NCI-H510A treated with DMSO at 0.1 percent for 48 hours (cell line): ENCODE measurements around the gene PTCHD1.

ENCODE experiments used
- DNase-seq: peaks from one replicate; lab custom pipeline; 2025; lab: John Stamatoyannopoulos, UW

Gene PTCHD1

DNA sequence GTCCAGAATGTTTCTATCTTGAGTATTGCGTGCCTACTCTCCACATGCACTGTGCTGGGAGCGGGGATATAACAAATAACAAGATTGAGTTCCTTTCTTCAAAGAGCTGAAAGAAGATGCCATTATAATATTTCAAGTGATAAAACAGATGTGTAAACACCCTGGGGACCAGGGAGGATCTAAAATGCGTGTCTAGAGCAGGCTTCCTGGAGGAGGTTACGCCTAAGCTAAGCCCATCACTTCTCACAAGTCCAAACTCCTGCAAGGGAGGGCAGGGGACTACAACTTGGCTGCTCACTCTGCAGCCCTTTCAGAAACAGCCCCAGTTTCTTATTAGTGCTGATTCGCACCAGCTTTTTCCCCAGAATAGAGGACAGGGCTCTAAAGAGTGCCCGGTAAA, 21.5 kb downstream of the PTCHD1 start:
- DNase-seq, result no peak

DNA sequence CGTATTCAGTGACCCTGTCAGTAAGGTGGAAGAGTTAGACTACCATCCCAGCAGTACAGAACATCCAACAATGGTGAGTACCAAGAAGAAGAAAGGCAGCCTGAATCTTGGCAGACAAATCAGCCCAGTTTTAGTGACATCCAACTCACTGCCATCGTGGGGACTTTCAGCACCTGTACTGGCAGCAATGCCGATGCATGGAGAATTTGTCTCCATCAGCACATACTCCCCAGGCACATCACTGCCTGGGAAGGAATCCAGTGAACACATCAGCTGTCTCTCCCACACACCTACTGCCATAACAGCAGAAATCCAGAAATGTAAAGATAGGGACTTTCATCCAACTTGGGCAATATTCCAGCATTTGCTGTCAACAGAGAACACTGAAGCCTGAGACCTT, 29.8 kb downstream of the PTCHD1 start:
- DNase-seq, result no peak

DNA sequence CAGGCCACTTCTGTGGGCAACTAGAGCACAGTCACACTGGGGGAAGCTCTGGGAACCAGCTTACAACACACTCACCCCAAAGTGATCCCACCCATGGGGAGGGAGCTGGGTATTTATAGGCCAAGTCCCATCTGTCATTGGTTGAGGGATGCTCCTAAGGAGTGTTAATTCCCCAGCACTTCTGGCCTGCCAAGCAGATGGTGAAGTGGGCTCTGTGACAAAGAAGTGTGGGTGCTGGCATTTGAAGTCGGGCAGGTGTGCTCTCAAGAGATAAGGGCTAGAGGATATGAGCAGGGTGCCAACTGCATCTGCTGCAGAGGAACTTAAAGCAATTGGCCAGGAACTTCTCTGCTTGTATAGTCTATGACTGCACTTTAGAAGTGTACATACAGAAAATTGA, 30.9 kb downstream of the PTCHD1 start:
- DNase-seq, result no peak

DNA sequence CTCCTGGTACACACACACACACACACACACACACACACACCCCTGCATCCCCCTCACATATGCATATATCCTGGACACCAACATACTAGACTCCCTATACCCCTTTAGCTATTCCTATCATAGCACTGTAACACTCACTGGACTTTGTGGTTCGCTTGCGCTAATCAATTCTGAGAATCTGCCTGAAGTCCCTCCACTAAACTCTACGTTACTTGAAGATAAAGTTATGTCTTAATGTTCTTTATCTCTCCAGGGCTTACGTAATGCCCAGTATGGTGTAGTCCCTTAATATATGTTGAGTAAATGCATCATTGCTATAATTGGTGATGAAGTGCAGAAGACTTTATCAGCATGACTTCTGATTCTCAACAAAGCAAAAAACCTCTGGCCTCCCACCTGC, 32.3 kb downstream of the PTCHD1 start:
- DNase-seq, result no peak

DNA sequence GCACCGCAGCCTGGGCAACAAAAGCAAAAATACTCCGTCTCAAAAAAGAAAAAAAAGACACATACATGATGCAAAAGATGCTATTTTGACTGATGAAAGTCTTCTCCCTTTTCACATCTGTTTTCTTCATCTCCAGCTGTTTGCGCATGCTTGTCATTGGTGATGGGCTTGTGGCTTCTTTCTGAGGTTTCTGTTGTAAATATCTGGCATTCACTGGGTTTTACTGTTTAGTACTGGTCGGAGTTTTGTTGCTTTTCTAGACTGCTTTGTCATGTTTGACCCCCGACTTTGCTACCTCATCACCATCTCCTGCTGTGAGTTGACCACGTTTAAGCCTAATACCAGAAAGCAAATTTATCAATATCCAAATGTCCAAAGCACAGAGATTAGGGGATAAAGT, 34.4 kb downstream of the PTCHD1 start:
- no peak for DNase-seq

DNA sequence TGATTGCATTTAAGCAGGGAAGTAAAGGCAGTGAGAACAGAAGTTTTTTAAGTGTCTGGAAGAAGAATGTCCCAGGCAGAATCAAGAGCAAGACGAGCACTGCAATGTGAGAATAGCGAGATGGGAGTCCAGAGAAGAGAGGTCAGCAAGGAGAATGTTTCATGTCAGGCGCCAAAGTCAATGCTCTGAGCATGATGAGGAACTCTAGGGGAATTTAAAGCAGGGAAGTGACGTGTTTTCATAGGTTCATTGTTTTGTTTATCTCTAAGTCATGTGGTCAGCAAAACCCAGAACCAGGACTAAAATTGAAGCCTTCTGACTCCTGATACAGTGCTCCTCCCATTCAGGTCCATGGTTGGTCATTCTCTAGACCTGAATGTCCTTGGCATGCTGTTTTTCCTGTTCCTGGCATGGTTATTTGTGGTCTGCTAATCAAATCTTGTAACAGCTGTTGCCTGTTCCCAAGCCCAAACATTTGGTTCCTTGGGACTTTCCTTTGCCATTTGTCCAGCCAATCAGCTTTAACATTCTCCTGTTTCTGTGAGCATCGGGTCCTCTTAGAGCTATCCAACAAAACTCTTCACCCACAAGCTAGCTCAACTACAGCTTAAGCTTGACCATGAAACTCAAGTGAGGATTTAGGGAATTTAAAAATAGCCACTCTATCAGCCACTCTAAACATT, 37.7 kb downstream of the PTCHD1 start:
- no peak for DNase-seq

DNA sequence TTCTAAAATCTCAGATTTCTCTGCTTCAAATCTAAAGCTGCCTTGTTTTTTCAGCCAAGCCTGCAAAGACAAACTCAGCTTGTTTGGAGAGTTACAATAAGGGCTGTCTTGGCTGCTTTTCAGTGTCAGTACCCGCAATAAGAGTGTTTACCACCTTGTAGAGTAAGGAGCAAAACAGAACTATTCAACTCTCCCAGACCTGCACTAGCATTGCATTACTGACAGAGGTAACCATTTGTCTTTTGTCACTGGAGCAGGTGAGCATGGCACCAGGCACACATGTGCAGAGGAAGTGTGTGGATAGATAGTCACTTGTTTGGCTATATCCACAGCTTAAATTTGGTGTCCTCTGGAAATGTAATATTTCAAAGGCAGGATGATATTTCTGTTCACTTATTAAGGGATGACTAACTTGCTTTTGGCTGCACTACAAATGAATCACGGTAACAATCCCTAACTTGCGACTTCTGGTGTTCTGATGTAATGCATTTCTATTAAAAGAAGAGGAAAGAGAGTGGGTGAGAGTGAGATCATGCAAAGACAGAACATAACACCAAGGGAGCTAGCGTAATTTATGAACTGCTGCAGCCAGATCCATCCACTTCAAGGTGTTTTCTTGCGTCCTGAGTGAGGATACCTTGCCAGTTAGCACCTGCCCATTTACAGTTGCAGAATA, 38.6 kb downstream of the PTCHD1 start:
- DNase-seq, result no peak

DNA sequence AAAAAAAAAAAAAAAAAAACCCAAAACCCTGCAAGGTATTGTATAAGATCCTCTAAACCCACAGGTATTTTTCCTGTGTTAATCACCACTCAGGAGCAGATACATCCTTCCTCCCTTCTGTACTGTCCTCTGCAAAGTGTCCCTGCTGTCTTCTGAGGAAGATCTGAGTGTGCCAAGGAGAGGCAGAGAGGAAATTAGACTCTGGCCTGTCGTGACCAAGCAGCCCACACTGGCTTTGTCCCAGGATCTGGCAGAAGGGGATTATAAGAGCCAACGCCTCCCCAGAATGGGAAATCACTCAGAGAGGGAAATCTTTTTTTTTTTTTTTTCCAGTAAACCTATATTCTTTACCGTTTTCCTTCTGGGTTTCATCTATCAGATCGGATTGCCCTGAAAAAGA, 39.6 kb downstream of the PTCHD1 start:
- no peak for DNase-seq

DNA sequence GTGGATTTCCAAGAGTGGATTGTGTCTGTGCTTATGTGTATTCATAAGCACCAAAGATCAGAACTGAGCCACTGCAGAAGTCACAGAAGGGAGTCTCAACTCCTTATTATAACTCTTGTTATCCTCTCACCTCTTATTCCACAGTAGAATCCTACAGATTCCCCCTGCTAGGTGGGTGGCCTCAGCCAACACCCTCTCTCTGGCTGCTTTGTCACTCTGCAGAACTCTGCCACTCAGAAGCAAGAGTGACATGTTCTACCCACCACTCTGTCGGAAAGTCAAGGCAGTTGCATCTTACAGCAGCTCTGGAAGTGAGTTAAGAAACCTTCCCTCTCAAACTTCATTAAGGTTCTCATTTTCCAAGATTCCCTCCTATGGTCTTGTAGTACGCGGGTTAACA, 41.9 kb downstream of the PTCHD1 start:
- no peak for DNase-seq

DNA sequence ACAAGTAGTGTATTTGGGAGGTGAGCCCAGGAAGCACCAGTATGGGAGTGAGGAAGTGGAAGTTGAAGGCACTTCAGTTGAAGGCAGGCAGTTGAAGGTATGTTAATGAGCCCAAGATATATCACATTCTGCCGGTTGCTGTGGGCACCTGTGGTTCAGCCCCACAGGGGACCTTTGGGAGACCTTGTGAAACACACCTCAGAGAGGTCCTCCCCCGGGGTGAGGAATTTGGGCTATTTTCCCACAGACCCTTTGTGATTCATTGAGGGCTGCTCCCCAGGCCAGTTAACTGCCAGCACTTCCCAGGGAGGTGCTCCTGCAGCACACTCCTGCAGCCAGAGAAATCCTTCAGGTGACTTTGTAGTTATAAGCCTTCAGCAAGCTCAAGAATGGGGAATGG, 45.9 kb downstream of the PTCHD1 start:
- no peak for DNase-seq

DNA sequence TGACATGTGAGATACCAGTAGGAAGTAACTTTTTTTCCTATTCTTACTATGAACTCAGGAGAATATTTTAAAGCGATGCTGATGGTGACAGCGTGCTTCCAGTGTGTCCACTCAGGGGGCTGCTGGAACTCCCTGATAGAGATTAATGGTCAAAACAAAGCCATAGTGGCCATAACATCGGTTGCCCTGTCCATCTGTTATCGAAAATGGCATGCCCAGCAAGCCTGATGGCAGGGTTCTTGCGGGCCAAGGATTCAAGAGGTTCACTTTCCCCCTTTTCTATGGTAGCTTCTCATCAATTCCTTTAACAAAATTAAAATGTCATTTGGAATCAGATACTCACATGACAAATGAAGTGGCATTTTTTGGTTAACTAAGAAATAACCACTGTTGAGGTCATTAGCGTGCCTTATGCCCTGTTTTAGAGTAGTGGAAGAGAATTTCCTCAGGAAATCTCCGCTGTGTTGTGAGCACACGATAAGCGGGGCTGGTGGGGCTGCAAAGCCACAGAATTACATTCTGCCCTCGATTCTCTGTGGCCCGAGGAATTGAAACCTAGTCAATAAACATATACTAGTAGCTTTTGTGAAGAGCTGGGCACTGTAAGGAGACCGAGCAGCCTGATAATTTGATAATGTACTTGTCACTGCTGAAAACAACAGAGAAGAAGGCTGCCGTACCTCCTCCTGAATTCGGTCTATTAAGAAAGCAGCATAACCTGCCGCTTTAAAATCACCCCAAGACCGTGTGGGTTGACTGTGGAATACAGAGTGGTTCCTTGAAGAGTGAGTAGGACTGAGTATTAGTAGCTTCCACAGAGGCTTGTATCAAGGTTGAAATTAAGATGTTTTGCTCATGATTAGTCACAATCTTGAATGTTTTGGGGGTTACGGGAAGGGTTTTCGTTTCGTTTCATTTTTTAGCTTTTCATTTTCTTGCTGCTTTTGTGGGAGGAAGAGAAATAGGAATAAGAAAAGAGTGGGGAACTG, 46.7 kb downstream of the PTCHD1 start:
- no peak for DNase-seq

DNA sequence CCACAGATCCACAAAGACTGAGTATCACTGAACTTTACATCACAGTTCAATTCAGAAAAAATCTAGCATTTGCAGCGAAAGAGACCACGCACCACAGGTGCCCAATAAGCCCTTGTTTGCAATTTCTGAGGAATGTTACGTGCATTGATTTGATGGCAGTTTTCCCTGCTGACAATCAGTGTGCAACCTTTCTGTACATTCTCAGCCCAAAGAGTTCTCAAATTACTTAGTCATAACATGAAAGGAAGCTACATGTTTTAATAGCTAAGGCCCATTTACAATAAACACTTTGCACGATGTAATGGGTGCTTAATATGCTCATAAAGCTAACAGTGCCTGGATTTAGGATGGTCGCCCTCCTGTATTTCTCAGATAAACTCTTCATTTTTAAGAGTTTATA, 47.9 kb downstream of the PTCHD1 start:
- no peak for DNase-seq

DNA sequence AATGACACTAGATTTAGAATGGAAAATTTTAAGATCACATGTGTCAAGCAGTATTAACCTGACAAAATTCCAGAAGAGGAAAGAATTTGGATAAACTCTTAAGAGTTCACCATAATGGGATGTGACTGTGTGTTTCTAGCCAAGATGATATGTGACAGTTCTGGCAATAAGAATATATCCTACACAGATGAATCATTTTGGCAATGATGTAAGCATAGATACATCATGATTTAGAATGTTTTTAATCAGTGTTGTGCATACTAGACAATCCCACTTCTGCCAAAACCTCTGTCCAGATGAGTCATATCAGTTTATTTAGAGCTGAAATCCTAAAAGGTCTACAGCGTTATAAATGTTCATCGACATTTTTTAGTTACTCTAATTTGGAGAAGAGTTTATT, 48.8 kb downstream of the PTCHD1 start:
- DNase-seq, result no peak

DNA sequence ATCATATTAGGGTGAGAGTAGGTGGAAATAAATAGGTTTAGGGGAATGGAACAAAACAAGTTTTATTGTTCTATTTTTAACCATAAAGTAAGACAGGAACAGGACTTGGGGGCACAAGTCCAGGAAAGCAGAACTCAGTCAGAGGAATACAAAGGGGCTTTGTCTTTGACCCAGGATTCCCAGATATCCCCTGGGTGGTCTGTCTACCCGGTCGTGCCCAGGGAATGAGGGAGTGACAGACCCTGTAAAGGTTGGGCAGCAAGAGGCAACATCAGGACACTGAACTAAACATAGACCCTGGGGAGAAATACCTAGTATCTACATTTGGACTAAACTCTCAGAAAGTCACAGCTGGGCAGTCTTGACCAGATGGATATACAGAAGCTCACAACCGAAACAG, 50.6 kb downstream of the PTCHD1 start:
- DNase-seq, result no peak

DNA sequence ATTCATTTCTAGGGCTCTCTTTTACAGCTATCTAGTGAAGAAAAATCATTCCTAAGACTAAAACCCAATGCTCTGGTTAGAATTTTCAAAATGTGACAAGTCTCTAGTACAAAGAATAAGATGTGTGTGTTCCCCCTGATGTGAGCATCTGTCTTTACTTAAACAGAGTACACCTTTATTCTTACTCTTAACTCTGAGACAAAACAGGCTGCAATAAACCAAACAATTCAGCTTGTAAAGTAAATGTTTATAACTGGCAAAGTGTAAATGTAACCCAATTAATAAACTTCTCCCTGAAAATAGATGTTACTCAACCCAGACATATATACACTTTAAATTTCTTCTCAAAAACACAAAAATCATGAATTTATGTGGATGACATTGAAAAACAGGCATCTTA, 51.6 kb downstream of the PTCHD1 start:
- DNase-seq, result no peak

DNA sequence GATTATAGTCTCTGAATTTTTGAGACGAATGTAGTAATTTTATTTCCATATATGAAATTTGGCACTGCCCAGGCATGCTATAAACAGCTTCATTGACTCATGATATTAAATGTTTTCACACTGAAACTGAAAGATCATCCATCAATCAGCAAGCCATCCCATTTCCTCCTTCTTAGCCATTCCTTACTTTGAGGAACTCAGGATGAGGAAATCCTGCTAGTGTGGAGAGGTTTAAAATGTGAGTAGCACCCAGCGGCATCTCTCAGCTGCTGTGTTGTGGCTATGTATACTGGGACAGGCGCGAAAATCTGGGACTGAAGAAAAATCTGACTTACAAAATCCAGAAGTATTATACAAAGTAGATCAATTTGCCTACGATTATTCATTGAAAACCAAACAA, 52.1 kb downstream of the PTCHD1 start:
- DNase-seq, result no peak

DNA sequence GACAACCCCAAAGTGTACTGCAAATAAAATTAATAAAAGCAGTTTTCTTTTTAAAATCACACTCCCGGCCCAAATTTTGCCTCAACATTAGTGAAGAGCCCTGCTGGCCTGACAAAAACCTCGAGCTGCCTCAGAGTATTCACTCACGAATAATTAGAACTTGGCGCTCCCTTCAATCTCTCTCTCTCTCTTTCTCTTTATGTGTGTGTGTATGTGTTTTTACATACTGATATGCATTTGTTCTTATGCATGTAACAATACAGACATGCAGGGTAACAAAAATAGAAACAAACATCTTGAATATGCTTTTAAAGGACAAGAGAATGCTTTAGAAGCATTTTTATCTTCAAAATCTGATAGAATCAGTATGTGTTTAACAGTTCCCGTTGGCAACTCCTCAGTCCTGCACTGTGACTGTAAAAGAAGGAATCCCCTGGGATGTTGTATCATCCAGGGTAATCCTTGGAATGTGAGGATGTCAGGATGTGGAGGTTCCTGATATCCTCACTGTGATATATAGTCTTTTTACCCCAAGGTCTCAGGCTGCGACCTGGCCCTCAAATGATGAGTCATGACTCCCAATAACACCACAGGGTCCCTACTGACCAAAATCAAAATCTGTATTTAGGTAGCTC, 53.0 kb downstream of the PTCHD1 start:
- no peak for DNase-seq

DNA sequence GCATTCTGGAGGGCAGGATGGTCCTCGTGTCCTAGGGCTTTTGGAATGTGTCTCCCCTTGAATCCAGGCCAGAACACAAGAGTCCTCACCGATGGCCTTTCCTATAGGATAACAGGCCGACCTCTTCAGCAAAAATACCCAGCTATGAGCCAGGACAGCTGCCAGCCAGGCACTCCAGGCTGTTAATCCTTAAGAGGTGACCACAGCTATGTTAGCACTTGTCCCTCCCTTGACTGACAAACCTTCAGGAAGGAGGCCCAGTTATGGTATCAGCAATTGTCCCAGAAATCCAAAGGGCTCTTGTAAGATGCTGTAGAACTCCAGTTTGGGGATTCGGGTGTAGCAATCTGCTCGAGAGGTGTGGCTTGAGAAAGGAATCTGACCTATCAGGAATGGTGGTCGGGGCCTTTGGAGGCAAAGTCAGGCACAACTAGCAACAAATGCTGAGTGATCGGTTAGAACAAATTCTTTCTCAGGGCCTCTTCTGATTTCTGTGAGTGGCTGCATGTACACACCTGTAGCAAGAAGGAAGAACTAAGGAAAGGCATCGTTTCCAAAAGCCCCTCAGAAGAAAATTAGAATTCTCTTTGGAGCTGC, 54.6 kb downstream of the PTCHD1 start:
- DNase-seq, result no peak

DNA sequence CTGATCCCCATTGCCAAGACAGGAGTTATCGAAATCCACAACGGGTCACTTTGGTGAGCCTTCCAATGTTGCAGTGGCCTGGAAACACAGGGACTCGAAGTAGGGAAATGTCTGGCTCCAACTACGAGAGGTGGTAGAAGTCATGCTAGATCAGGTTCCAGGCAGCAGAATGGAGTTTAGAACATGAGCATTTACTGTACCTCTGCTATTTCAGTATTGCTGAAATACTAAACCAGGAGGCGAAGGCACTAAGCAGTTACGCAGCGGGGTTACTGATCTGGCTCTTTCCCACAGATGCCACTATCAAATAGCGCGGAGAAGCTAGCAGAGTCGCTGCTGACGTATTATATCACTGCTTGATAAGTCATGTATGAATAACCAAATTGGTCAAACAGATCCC, 56.3 kb downstream of the PTCHD1 start:
- no peak for DNase-seq

DNA sequence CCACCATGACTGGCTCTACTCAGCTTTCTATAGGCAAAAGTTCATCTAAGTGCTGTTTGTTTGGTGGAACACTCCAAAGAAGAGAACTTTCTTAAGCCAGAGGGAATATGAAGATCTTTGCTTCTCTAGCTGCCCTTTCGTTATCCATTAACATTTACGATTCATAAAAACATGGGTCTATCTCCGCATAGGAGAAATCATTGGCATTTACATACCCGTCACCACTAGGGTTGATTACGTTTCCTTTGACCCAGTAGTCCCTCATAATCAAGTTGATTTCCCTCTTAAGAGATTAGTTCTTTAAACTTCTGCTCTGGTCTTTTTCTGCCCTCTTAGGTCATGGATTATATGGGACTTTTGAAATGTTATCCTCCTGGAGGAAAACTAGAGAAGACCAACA, 57.5 kb downstream of the PTCHD1 start:
- DNase-seq, result no peak

DNA sequence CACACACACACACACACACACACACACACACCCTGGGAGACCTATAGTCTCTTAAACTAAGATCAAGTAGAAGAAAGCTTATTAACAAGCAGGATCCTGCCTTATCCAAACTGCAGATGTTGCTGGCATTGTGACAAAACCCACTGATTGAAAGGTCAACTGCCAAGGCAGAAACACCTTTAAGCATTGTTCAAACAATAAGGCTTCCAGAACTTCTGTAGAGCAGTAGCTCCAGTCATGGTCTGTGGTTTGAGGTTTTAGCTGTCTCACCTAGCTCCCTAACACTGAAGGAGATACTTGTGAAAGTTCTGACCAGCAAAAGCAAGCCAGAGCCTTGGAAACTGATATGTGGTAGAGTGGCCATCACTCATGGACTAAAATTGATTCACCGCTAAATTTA, 59.8 kb downstream of the PTCHD1 start:
- no peak for DNase-seq

DNA sequence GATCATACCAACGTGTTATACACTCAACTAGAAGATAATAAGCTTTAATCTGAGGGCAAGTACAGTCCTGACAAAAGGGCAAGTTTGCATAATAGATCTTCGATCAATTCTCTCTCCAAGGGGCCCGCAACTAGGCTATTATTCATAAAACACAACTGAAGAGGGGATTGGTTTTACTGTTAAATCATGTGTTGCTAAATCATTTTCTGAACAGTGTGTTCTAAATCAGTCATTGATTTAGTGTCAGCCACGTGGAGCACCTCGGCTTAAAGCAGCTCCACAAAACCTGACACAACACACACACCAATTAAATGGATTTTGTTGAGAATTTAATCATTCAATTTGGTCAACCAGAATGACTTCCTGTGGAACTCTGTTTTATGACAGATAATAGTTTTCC, 61.6 kb downstream of the PTCHD1 start:
- DNase-seq, result no peak
